Activated CD8-positive, alpha-beta memory T cell treated with anti-CD3 and anti-CD28 coated beads for 24 hours (primary cell): ENCODE data around the gene DNALI1.
"Not testable (repeated sequence)": the region's sequence is repeated elsewhere in the genome, so short reads cannot be mapped to it uniquely, and the experiment has no call there.

ENCODE experiments used
- DNase-seq: peaks from one replicate; pipeline ENCODE4 v3.0.0-alpha.2; 2020

Gene DNALI1

DNA sequence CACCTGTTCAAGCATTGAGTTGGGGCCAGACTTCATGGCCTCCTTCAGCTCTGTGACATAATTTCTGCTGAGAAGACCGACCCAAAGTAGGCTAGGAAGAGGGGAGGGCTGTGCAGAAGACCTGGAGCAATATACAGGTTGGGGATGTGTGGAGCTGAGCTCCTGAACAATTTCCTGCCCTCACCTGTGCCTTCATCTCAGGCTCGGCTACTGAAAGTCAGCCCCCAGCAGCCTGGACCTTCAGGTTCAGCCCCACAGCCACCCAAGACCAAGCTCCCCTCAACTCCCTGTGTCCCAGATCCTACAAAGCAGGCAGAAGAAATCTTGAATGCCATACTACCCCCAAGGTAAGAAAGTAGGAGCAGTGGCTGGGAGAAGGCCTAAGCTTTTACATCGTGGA is 662 bp downstream of the DNALI1 start:
- DNase-seq = no peak

DNA sequence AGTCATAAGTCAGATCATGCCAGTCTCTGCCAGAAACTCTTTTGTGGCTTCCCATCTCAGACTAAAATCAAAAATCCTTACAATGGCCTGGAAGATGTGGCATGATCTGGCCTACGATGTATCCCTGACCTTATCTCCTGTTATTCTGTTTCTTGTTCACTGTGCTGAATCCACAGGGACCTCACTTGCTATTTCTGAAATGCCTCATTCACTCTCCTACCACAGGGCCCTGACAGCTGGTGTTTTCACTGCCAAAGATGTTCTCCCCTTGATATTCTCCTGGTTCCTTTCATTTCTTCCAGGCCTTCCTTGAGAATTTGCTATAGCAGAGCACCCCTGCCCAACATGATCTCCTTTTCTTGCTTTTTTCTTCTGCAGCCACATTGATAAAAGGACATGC is 1.7 kb downstream of the DNALI1 start:
- no peak for DNase-seq

DNA sequence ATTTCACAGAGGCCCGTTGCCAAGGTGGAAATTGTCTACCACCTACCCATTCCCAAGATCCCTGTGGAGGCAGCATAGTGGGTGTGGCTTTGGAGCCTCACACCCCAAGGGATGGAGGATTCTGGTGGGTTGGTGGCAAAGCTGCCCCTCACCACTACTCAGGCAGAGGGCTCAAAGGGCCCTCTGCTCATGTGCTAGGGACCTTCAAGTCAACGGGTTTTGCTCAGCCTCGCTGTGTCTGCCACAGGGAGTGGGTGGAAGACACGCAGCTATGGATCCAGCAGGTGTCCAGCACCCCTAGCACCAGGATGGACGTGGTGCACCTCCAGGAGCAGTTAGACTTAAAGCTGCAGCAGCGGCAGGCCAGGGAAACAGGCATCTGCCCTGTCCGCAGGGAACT is 2.3 kb downstream of the DNALI1 start:
- no peak for DNase-seq

DNA sequence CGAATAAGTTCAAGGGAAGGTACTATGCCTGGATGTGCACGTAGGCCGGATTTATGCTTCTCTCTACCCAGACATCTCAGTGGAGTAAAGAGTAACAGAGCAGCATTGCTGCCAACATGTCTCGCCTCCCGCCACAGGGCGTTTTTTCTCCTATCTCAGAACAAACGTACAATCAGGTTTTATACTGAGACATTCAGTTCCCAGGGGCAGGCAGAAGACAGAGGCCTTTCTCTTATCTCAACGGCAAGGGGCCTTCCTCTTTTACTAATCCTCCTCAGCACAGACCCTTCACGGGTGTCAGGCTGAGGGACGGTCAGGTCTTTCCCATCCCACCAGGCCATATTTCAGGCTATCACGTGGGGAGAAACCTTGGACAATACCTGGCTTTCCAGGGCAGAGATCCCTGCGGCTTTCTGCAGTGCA is 3.2 kb downstream of the DNALI1 start:
- not testable (repeated sequence) for DNase-seq

DNA sequence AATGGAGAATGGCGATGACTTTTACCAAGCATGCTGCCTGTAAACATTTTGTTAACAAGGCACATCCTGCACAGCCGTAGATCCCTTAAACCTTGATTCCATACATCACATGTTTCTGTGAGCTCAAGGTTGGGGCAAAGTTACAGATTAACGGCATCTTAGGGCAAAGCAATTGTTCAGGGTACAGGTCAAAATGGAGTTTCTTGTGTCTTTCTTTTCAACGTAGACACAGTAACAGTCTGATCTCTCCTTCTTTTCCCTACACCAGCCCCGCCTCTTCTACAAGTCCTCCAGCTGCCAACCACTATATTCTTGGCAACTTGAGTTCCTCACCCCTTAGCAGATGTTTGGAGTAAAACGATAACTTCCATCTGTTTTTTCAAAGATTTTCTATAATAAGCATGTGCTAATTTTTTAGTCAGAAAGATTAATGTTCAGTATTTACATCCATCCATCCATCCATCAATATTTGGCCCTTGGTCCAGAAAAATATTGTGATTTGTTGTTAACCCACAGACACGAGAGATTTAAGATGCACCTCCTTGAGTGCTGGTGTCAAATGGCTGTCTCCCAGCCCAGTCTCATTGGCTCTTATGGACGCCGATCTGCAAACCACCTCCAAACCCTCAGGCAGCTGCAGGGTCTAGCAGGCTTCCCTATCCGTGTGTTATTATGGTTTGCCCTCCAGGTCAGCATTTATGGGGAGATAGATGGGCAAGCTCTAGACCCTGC is 3.8 kb downstream of the DNALI1 start:
- DNase-seq = no peak

DNA sequence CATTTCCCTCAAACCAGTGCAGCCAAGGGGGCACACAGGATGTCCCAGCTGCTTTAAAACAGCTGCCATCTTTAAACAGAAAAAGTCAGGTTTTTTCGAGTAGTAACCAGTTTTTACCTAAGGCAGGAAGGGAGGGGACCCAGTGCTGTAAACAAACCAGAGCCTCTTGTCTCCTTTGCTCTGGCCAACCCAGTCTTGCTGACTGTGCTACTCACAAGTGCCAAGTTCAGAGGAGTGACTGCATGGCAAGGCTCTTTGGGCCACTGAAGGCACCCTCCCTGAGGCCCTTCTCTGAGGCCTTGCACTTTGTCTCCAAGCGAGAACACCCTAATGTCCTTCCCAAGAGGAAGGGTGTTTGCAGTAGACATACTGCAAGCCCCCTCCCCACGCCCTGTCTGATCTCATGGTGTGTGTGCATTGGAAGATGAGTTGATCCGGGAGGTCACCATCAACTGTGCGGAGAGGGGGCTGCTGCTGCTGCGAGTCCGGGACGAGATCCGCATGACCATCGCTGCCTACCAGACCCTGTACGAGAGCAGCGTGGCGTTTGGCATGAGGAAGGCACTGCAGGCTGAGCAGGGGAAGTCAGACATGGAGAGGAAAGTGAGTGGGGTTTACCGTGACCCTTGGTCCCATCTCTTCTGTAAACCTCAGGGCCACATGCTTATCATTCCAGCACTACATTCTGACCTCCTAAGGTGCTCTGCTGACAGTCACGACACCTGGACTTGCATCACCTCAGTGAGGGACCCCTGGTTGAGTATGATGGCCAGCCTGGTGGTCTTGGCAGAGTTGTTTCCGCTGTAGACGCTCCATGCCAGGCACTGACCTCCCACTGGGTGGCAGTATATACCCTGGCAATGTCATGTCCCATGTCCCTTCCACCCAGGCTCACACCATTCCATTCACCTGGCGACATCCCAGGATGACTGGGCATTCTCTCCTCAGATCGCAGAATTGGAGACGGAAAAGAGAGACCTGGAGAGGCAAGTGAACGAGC is 4.7 kb downstream of the DNALI1 start:
- peak; percentile 68 for DNase-seq

DNA sequence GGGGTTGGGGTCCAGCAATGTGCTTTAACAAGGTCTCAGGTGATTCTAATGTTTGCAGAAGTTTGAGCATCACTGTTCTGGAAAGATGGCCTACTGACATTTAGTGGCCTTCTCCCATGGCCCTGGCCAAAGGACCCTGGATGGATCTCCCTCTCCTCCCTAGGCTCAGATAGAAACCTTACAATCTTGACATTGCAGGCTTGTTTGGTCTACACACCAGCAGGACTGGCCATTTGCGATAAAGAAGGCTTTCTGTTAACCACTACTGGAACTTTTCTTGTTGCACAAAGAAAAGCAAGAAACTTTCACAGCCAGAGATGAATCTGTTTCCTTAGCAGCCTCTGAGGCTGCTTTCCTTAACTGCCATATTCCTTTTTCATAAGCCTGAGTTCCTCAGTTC is 6.2 kb downstream of the DNALI1 start:
- no peak for DNase-seq

DNA sequence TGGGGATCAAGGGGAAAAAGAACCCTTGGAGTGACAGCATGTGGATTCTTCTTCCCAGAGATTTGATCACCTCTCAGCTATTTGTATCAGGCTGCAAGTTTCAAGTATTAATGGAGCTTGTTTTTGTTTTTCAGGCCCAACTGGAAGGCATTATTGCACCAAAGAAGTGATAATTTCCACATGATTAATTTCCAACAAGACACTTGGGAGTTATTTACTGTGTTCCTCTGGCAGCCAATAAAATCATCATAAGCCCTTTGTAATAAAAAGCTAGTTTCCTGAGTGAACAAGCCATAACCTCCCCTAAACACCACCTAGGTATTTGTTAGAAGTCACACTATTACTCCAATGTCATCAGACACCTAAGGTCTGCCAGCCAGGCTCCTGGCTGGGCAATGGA is 8.2 kb downstream of the DNALI1 start:
- no peak for DNase-seq

DNA sequence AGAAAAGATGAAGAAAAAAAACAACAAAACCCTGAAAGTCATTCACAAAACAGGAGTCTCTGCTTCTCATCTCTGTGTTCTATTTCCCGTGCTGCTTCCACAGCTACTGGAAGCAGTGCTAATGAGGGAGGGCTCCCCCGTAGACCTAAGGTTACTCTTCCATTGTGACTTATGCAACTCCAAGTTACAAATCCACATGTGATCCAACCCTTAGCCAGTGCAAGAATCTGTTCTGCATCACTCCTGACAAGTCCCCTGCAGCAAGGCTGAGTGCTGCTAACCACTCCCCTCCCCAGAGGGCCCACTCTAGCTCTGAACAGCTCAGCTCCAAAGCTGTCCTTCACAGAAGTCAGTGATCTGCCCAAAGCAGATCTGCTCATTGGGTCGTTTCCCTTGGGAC is 10.3 kb downstream of the DNALI1 start:
- DNase-seq = no peak

DNA sequence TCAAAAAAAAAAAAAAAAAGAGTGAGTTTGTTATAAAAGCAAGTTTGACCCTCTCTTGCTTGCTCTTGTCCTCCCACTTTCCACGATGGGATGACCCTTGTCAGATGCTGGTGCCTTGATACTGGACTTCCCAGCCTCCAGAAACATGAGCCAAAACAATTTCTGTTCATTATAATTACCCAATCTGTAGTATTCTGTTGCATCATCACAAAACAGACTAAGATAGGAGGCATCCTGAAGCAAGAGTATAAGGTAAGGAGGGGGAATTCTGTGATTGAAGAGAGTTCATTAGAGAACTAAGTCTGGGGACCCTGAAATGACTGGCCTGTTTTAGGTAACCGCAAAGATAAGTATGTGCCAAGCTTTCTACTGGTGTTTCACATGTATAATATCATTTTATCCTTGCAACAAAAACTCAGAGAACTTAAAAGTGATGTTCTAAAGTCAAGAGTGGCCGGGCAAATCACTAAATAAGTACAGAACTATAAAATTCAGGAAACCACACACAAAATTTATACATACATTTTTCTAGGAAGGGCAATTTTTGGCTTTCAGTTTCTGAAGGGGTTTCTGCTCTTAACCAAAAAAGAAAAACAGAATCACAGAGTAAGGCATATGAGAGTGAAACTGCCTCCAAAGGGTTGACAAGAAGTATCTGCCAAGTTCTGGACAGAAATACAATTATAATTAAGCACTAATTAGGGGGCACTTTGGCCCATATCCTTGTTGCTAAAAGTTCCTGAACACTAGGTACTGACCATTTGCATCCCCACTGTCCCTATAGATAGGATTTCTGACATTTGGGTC is 14.0 kb downstream of the DNALI1 start:
- DNase-seq = no peak

DNA sequence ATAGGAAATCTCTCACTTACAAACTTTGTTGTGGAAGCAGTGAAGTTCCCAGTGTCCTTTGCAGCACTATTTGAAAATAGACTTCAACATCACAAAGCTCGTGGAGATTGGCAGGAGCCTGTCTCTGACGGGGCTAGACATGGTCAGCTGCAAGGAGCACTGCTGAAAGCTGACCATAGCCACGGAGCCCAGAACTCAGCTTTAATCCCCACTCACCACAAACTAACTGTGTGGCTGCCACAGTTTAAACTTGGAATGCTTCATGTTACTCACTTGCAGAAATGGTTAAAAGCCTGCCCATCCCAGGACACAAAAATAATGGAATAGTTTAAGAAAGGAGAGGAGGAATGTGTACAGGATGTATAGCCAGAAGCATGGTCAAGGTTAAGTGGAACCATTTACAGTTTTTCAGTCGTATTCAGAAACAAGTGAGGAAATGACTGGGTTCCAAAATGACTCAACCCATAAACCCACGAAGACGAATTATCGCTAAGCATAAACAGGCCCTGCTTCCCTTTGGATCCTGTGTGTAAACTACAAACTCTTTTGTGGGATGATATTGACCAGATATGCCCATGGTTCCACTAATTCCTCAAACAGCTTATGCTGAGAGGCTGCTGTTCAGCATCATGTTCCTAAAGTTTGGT is 18.2 kb downstream of the DNALI1 start:
- DNase-seq = no peak

DNA sequence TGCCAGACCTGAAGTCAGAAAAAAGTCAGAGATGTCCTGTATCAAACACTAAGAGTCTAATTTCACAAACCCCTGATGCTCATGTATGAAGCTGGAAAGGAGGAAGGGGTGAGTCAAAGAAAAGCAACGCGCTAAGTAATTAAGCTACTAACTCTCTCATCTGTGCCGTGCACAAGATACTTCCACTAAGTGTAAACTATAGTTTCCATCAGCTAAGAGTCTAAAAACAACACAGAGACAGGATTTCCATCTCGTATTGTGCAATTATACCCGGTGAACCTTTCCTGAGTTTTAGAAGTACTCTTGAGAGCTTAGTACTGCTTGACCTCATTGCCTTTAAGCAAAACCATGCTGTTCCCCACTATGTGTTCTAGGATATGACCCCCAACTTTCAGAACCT is 19.0 kb downstream of the DNALI1 start:
- no peak for DNase-seq

DNA sequence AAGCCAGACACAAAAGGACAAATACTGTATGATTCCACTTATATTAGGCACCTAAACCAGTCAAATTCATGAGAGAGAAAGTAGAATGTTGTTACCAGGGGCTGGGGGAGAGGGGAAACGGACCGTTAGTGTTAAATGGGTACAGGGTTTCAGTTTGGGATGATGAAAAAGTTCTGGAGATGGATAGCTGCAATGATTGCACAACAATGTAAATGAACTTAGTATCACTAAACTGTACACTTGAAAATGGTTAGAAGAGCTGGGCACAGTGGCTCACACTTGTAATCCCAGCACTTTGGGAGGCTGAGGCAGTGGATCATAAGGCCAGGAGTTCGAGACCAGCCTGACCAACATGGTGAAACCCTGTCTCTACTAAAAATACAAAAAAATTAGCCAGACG is 27.8 kb downstream of the DNALI1 start:
- DNase-seq = not testable (repeated sequence)

DNA sequence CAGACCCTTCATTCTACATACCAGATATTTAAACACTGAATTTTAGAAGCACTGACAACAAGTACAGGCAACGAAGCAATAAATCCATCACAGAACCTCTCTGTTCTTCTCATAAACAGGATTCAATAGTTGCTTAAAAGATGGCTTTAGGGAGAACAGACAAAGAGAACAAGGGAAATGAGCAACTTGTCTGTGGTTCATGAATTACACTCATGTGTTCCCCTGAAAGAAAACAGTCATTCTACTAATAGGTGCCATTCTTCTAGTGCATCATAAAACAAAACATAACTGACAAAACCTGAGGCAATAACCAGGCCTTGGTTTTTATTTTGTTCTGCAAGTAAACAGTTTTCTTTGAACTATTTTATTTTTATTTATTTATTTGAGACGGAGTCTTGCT is 32.2 kb downstream of the DNALI1 start:
- DNase-seq = no peak

DNA sequence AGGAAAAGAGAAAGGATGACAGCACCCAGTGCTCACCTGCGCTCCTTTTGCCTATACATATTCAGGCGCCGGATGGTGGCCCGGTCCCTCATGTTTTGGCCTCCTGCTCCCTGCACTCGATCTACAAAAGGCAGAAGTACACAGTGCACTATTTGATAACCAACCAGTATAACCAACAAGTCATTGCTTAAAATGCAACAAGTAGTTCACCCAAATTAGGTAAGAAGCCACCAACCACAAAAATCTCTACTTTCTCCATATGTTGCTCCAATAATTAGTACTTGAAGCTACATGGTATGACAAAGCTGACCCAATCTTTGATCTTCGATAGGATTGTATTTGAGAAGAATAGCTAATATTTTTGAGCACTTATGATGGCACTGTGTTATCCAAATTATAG is 37.0 kb downstream of the DNALI1 start:
- no peak for DNase-seq

DNA sequence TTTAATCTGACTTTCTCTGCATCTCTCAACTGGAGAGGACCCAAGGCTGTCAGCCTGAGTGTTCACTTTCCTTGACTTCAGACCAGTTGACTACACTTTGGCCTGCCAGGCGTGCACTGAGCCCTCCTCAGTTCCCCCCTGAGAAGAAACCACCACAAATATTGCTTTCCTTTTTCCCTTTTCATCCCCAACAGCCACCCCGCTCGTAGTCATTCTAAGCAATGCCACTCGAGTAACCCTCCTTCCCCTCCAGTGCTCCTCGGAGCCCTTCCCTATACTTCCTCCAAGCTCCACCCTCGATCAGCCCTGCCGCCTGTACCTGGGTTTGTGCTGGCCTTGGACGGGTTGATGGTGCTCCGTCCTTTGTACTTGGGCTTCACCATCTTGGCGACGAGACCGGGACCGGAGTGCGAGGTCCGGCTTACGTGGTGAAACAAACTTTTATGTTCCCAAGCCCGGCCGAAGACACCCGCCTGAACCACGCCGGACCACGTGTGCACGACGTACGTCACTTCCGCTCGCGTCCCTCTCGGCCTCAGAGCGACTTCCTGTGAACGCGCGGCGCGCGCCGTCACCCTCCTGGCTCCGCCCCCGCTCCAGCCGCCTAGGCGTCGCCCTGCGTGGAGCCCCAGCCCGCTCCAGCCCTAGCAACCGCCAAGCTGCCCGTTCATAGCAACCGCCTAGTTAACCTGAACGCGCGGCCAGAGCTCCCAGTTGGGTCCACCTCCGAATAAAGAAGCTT is 38.9 kb downstream of the DNALI1 start, which contains the start of gene GNL2:
GNL2 (minus strand) TSS at position 498 of the 742 bp plus-strand sequence; CDS start at position 383, 115 bp downstream.
- DNase-seq = peak; percentile 97

DNA sequence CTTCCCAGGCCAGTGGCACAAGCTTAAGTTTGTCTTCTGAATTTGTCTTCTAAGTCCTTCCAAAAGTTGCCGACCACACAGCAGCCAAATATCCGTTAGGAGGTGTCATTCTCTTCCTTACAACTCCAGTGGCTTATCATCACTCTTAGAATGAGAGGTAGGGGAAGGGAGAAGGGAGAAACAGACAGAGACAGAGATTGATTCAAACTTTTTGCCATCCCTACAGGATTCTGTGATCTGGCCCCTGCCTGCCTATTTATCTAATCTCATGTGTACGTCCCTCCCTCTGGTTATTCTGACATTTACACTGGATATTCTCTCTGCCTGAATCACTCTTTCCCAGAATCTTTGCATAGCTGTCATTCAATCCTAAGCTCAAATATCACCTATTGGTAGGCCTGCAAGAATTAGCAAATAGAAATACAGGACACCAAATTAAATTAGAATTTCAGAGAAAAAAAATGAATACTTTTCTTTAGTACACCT is 39.5 kb downstream of the DNALI1 start:
- DNase-seq = no peak

DNA sequence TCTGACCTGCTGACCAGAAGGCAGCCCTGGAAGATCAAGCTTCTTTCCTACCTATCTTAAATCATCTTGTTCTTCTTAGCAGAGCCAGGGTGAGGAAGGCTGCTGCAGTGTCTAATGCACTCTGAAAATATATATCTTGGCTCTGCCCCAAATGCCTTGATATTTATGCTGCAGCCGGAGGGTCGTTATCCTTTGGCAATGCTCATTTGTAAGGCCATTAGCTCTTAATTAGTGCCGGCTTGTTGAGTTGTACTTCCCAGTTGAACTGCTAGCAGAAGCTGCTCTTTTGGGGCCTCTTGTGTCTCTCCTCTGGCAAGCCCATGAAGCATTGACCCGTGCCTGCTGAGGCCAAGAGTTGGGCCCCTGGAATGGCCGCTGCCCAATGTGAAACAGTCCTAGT is 43.2 kb downstream of the DNALI1 start:
- no peak for DNase-seq

DNA sequence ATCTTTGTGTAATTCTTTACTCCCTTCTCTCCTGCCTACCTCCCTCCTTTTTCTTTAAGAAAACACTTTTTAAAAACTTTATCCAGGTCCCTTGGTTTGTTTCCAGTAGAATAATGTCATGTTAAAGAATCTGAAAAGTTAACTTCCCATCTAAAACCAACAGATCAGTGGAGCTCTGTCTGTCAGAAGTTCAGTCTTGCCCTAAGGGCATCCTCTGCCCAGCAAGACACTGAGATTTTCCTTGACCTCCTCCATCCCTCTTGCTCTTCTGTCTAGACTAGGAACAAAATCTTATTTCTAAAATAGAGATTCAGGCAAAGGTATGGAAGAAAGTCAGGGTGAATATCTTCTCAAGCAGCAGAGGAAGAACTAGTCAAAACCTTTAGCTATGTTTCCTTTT is 44.7 kb downstream of the DNALI1 start:
- DNase-seq = no peak

DNA sequence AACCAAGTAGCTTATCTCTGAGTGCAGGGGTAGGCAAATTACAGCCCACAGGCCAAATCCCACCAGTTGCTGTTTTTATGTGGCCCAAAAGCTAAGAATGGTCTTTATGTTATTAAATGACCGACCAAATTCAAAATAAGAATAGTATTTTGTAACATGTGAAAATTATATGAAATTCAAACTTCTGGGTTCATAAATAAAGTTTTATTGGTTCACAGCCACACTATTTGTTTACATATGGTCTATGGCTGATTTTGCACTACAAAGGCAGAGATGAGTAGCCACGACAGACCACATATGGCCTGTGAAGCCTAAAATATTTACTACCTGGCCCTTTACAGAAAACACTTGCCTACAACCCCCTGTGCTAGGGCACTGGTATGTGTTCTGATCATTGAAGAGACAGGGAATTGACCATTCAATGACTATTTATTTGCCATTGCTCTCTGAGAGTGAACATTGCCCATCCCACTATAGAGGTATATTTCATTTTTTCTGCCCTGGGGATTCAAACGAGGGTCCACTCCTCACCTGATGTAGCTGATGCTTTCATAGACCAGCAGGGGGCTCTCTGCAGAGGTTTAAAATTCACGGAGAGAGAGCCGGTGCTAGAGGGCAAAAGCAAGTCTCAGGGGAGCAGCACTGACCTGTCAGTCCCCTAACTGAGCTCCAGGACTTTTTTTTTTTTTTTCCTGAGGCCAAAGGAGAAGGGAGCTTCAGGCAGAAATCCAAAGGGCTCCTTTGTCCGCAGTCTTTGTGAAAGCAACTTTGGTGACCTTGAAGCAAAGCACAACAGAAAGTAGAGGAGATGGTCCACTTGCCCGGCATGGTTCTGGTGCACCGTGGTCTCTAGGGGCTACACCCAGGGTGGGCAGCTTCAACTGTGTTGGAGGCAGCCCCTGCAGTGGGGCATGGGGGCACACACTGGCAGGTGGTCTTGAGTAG is 46.3 kb downstream of the DNALI1 start:
- peak; percentile 60 for DNase-seq
